C4-2B (cell line): ENCODE results near the gene KNOP1.

ENCODE experiments used
- H3K27ac ChIP-seq: fragments of 450-650 bp; 2 replicates; pipeline ENCODE4 v1.5.1; 2017
- ZFX ChIP-seq: fragments of 450-650 bp; IDR thresholded peaks from 2 replicates; pipeline ENCODE4 v1.6.1; 2017
- TF ChIP-seq, protein P1 (sequence below): fragments of 450-650 bp; conservative IDR thresholded peaks from 2 replicates; pipeline ENCODE4 v1.5.1; 2017; ENCODE audit warnings: mild to moderate bottlenecking

Gene KNOP1

DNA sequence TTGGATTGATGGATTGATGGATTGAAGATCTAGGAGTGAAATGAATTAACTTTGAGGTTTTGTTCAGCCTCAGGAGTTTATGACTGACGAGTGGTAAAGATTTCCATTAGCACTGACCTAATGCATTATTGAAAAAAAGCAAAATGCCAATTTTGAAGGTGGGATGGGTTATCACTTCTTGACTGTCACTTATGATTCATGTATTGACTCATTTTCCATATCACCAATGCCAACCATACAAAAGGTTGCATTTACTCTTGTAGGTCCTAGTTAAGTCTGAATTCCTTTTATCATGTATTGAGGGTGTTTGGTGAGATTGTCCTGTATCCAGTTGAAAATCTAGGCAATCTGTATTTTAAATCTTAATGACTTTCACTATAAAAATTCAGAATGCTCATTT is 57.6 kb downstream of the KNOP1 start:
- H3K27ac ChIP-seq, result no peak overlapping the region
- no peak for TF ChIP-seq ZFX

DNA sequence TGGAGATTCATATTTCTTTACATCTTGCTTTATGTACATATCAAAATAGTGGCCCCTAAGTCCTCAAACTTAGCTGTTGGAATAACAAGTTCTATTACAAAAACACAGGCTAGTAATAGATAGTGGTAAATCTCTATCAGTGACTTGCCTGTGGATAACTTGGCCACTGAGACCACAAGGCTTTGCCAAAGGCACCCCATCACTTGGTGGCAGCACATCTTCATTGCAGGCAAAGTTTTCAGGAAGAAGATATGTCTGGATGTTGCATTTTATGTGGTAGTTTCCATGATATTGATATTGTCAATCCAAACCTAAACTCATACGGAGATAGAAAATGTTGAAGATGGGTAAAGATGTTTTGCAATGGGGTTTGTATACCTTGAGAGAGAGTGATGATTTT is 58.5 kb downstream of the KNOP1 start:
- no peak for TF ChIP-seq ZFX
- TF ChIP-seq, protein P1, sequence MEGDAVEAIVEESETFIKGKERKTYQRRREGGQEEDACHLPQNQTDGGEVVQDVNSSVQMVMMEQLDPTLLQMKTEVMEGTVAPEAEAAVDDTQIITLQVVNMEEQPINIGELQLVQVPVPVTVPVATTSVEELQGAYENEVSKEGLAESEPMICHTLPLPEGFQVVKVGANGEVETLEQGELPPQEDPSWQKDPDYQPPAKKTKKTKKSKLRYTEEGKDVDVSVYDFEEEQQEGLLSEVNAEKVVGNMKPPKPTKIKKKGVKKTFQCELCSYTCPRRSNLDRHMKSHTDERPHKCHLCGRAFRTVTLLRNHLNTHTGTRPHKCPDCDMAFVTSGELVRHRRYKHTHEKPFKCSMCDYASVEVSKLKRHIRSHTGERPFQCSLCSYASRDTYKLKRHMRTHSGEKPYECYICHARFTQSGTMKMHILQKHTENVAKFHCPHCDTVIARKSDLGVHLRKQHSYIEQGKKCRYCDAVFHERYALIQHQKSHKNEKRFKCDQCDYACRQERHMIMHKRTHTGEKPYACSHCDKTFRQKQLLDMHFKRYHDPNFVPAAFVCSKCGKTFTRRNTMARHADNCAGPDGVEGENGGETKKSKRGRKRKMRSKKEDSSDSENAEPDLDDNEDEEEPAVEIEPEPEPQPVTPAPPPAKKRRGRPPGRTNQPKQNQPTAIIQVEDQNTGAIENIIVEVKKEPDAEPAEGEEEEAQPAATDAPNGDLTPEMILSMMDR, result no peak
- H3K27ac ChIP-seq, result no peak overlapping the region

DNA sequence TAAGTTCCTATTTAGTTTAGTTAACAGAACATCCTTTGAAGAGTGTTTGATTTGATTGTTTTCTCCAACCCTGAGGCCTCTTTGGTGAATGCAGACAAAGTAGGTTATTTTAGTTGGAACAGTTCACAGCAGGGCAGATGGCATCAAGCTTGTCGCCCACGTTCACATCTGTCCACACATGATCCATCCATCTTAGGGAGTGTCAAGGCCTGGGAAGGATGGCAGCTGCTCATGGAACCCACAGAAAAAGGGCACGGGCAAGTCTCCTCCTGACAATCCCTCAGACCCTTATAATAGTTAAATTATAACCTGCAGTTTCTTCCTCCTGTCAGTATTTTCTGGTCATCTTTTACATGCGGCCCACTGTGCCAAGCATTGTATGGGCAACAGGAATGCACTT is 60.2 kb downstream of the KNOP1 start:
- no peak for TF ChIP-seq ZFX
- TF ChIP-seq, protein P1, result no peak
- H3K27ac ChIP-seq, result no peak overlapping the region

DNA sequence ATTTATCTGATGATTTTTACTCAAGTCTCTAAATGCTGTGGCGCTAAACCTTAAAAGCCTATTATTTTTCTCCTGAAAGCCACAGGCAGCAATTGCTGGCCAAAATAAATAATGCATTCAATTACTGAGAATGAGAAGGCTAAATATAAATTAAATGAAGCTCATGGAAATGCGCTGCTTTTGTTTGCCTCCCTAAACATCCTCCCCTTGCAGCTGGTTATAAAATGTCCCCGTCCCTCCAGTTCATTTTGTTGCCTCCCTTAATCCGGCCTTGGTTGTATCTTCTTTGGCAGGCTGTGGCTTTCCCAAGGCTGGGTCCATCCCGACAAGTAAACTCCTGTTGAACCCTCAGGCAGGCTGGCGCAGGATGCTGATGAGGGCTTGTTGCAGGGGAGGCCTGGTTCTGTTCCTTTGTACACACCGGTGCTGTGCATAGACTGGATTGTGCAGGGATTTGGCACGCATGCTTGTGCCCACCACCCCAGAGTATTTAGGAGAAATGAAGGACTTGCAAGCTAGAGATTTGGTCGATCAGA is 62.7 kb downstream of the KNOP1 start:
- no peak for TF ChIP-seq ZFX
- TF ChIP-seq, protein P1, result no peak

DNA sequence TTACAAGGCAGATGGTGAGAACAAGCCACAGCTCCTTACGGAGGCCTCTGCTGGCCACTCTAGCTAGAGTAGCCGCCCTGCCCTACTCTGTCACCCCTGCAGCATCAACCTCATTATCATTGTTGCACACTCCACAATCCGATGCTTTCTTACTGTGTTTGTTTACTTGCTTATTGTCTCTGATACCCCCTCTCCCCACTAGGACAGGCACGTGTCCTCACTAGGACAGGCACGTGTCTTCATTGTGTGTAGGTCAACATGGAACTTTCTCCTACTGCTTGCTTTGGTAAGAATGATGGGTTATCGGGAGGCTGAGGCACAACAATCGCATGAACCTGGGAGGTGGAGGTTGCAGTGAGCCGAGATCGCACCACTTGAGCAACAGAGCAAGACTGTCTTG is 63.9 kb downstream of the KNOP1 start:
- H3K27ac ChIP-seq, result no peak overlapping the region
- TF ChIP-seq, protein P1, result no peak
- no peak for TF ChIP-seq ZFX

More for the DNA sequence above, 62.7 kb downstream of the KNOP1 start:
- H3K27ac ChIP-seq, result no peak overlapping the region
